HUES64 (cell line): ENCODE results near the gene PCCA.

Source experiments
- H3K27ac ChIP-seq: 2 replicates; pipeline ENCODE4 v1.7.0; 2013; ENCODE audit warnings: low read depth, low read length, inconsistent platforms
- H3K27me3 ChIP-seq: 2 replicates; pipeline ENCODE4 v1.6.1; 2013; ENCODE audit warnings: mild to moderate bottlenecking, low read length; ENCODE audit not compliant: insufficient read depth
- H3K36me3 ChIP-seq: 2 replicates; pipeline ENCODE4 v1.6.1; 2013; ENCODE audit warnings: mild to moderate bottlenecking, low read length; ENCODE audit not compliant: insufficient read depth
- H3K4me1 ChIP-seq: 2 replicates; pipeline ENCODE4 v1.6.1; 2013; ENCODE audit warnings: mild to moderate bottlenecking, low read length, moderate library complexity; ENCODE audit not compliant: insufficient read depth
- H3K4me3 ChIP-seq: 2 replicates; pipeline ENCODE4 v1.5.1; 2013; ENCODE audit warnings: mild to moderate bottlenecking, low read length, moderate library complexity
- H3K9ac ChIP-seq: 2 replicates; pipeline ENCODE4 v1.6.1; 2013; ENCODE audit warnings: mild to moderate bottlenecking, low read depth, low read length
- H3K9me3 ChIP-seq: 2 replicates; pipeline ENCODE4 v1.6.1; 2013; ENCODE audit warnings: low read depth, low read length; ENCODE audit not compliant: insufficient read depth
- WGBS: fragments of 150-250, 120-280 bp; methylation state at CpG from one replicate; pipeline ENCODE4 v1.1.7; 2013; ENCODE audit warnings: missing lambda C conversion rate; 5-methylcytosine and 5-hydroxymethylcytosine counted together

The PCCA gene

DNA sequence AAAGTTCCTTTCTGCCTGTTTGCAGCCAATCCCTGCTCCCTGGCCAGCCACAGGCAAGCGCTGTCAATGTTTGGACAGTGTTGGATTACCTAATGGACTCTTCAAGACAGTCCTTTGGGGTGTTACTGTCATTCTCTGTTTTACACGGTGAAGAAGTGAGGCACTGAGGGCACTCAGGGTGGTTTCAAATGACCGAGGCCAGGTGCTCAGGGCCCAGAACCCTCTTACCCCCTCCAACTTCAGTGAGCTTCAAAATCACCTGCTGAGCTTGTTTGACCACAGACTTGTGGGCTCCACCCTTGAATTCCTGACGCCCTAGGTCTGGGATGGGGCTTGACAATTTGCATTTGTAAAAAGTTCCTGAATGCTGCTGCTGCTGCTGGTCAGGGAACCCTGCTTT is 401.8 kb downstream of the PCCA start:
- Histone ChIP-seq H3K36me3 (no peaks in the 10 kb centered on the region), H3K27ac (peak overlapping the region; percentile 83), H3K9me3 (no peaks in the 10 kb centered on the region), H3K4me3 (no peak overlapping the region), H3K4me1 (peaks cover 33% of the 10 kb centered on the region), H3K9ac (no peak overlapping the region), H3K27me3 (no peaks in the 10 kb centered on the region)
- WGBS, result 11% methylated on average over 4 of the region's 4 CpGs

- Histone ChIP-seq H3K9me3 (no peaks in the 10 kb centered on the region), H3K9ac (no peak overlapping the region), H3K27ac (peak overlapping the region; percentile 83), H3K4me1 (peaks cover 33% of the 10 kb centered on the region), H3K36me3 (no peaks in the 10 kb centered on the region), H3K4me3 (no peak overlapping the region), H3K27me3 (no peaks in the 10 kb centered on the region)
- WGBS, result 51% methylated on average over 7 of the region's 8 CpGs
Measured at GRCh38 chr13:100491164-100491842, 402.4 kb downstream of the PCCA start.

- WGBS, result 92% methylated on average over 7 of the region's 7 CpGs
- Histone ChIP-seq H3K36me3 (no peaks in the 10 kb centered on the region), H3K27ac (no peak overlapping the region), H3K27me3 (no peaks in the 10 kb centered on the region), H3K4me3 (no peak overlapping the region), H3K9ac (no peak overlapping the region), H3K4me1 (peaks cover 21% of the 10 kb centered on the region), H3K9me3 (no peaks in the 10 kb centered on the region)
Measured at GRCh38 chr13:100493418-100493817, 404.5 kb downstream of the PCCA start.

DNA sequence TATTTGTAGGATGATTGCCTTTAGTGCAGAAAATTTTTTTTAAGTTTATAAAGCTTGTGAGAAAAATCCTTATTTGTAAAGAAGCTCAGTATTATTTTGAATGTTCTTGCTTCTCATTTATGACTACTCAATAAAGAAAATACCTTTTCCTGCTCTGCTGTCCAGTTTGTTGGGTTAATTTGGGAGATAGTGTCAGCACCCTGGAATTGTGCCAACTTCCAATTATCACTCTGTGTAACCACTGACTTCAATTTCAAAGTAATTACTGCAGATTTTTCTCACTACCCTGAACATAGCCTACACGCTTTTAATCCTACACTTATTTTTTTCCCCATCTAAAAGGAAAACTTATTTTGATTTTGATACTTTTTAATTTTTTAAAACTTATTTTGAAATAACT is 406.6 kb downstream of the PCCA start:
- WGBS, result 100% methylated on average over 1 of the region's 1 CpG
- Histone ChIP-seq H3K4me3 (no peak overlapping the region), H3K9ac (no peak overlapping the region), H3K9me3 (no peaks in the 10 kb centered on the region), H3K27me3 (no peaks in the 10 kb centered on the region), H3K36me3 (no peaks in the 10 kb centered on the region), H3K4me1 (peaks cover 27% of the 10 kb centered on the region), H3K27ac (no peak overlapping the region)

GRCh38 chr13:100497389-100497788 is 408.5 kb downstream of the PCCA start:
- H3K27ac ChIP-seq, result no peak overlapping the region
- no peak overlapping the region for H3K9ac ChIP-seq
- H3K27me3 ChIP-seq, result no peaks in the 10 kb centered on the region
- no peaks in the 10 kb centered on the region for H3K36me3 ChIP-seq
- H3K9me3 ChIP-seq, result no peaks in the 10 kb centered on the region
- H3K4me1 ChIP-seq, result peaks cover 18% of the 10 kb centered on the region
- H3K4me3 ChIP-seq, result no peak overlapping the region
- WGBS, result 94% methylated on average over 1 of the region's 1 CpG

- peaks cover 24% of the 10 kb centered on the region for H3K4me1 ChIP-seq
- WGBS, result 80% methylated on average over 2 of the region's 2 CpGs
- no peaks in the 10 kb centered on the region for H3K27me3 ChIP-seq
- no peaks in the 10 kb centered on the region for H3K36me3 ChIP-seq
- H3K9ac ChIP-seq, result no peak overlapping the region; the same call in 1 of the 2 replicates
- H3K4me3 ChIP-seq, result no peak overlapping the region
- H3K9me3 ChIP-seq, result no peaks in the 10 kb centered on the region
- H3K27ac ChIP-seq, result no peak overlapping the region
Measured at GRCh38 chr13:100502446-100502845, 413.6 kb downstream of the PCCA start.

GRCh38 chr13:100503622-100504021 is 414.7 kb downstream of the PCCA start:
- Histone ChIP-seq H3K36me3 (no peaks in the 10 kb centered on the region), H3K27me3 (no peaks in the 10 kb centered on the region), H3K4me1 (peaks cover 31% of the 10 kb centered on the region), H3K4me3 (no peak overlapping the region), H3K9ac (no peak overlapping the region), H3K9me3 (no peaks in the 10 kb centered on the region), H3K27ac (no peak overlapping the region)
- 97% methylated on average over 3 of the region's 3 CpGs for WGBS

- WGBS, result 88% methylated on average over 15 of the region's 15 CpGs
- Histone ChIP-seq H3K27ac (no peak overlapping the region), H3K9ac (no peak overlapping the region), H3K27me3 (no peaks in the 10 kb centered on the region), H3K4me3 (no peak overlapping the region), H3K36me3 (no peaks in the 10 kb centered on the region), H3K4me1 (peaks cover 42% of the 10 kb centered on the region), H3K9me3 (no peaks in the 10 kb centered on the region)
Measured at GRCh38 chr13:100506154-100506553, 417.3 kb downstream of the PCCA start.

DNA sequence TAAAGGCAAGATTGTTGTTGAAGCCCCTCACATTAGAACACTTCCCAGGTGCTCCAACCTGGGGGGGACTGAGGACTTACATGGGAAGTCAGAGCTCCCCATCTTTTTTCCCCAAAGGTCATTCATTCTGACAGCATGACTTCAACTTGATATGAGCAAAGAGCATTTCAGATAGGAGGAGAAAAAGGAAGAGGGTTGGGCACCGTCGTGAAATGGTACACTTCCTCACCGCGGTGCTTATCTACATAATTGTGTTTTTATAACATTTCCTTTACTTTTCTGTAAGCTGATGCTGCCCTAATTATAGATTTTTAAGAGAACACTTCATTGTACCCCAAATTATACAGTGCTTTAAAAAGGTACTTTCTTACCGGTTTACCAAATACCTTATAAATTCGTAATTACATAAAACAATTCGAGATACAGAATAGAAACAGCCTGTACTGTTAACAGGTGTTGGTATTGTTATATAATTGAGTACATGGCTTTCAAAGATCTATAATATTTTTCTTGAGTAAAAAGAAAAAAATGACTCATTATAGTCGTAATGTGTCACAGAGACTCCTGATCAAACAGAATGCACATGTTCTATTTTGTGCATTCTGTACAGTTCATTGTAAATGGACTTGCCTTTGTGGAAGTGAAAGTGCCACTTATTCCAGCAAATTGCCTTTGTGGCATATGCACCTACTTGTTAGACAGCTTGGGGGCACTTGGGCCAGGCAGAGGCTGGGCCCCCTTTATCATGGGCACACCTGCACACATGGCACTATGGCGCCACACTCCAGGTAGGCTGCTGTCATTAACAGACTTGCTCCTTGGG is 417.9 kb downstream of the PCCA start:
- no peak overlapping the region for H3K4me3 ChIP-seq
- no peak overlapping the region for H3K9ac ChIP-seq
- H3K4me1 ChIP-seq, result peaks cover 49% of the 10 kb centered on the region
- no peaks in the 10 kb centered on the region for H3K36me3 ChIP-seq
- no peaks in the 10 kb centered on the region for H3K9me3 ChIP-seq
- WGBS, result 95% methylated on average over 9 of the region's 9 CpGs
- no peak overlapping the region for H3K27ac ChIP-seq
- H3K27me3 ChIP-seq, result no peaks in the 10 kb centered on the region

GRCh38 chr13:100508455-100508854 is 419.6 kb downstream of the PCCA start:
- no peak overlapping the region for H3K9ac ChIP-seq
- peak overlapping the region; percentile 9 for H3K27ac ChIP-seq
- H3K36me3 ChIP-seq, result no peaks in the 10 kb centered on the region
- H3K9me3 ChIP-seq, result no peaks in the 10 kb centered on the region
- WGBS, result 96% methylated on average over 5 of the region's 6 CpGs
- no peak overlapping the region for H3K4me3 ChIP-seq
- H3K4me1 ChIP-seq, result peaks cover 50% of the 10 kb centered on the region
- H3K27me3 ChIP-seq, result no peaks in the 10 kb centered on the region

GRCh38 chr13:100508996-100509395 is 420.1 kb downstream of the PCCA start:
- H3K36me3 ChIP-seq, result no peaks in the 10 kb centered on the region
- 79% methylated on average over 8 of the region's 8 CpGs for WGBS
- H3K27me3 ChIP-seq, result no peaks in the 10 kb centered on the region
- H3K9ac ChIP-seq, result no peak overlapping the region
- H3K9me3 ChIP-seq, result no peaks in the 10 kb centered on the region
- peak overlapping the region; percentile 78; the same call in 1 of the 2 replicates for H3K27ac ChIP-seq
- H3K4me1 ChIP-seq, result peaks cover 55% of the 10 kb centered on the region
- no peak overlapping the region for H3K4me3 ChIP-seq
